ENCODE results near the gene SPEM1. TPM values are rescaled to one million over a fixed set of nuclear protein-coding genes. Genes with fewer than 3 reads are reported as not detected.

Gene SPEM1
- total RNA-seq, 2 experiments from 2014 or later: not detected

GRCh38 chr17:7389924-7390910, 29.9 kb upstream of the SPEM1 start:
- Mint-ChIP-seq H3K4me1 (ENCODE audit: low read depth) (peaks cover 30% of the 10 kb centered on the region), H3K27me3 (ENCODE audit: low read depth) (no peaks in the 10 kb centered on the region), H3K36me3 (ENCODE audit: low read depth) (peaks cover 4% of the 10 kb centered on the region), H3K9me3 (no peaks in the 10 kb centered on the region), H3K4me3 (no peak overlapping the region), H3K27ac (no peak overlapping the region)
- intact Hi-C loops (cut with micrococcal nuclease): loop anchor here (5.0 kb wide), 1 partner anchor 33 kb away; the partner anchor contains the start of gene TMEM95
- no peak for DNase-seq
- CTCF ChIA-PET: interaction anchor here (0.6 to 1.2 kb wide), 3 partner anchors 35 to 167 kb away, joined by 3 to 5 read pairs (median 3); no protein-coding TSS in a partner anchor

- intact Hi-C loops (cut with micrococcal nuclease): loop anchor here (5.0 kb wide), 1 partner anchor 34 kb away; the partner anchor contains the start of gene TMEM95
- Mint-ChIP-seq H3K27me3 (ENCODE audit: low read depth) (no peaks in the 10 kb centered on the region), H3K4me1 (ENCODE audit: low read depth) (peaks cover 30% of the 10 kb centered on the region), H3K4me3 (no peak overlapping the region), H3K9me3 (no peaks in the 10 kb centered on the region), H3K27ac (no peak overlapping the region), H3K36me3 (ENCODE audit: low read depth) (peaks cover 4% of the 10 kb centered on the region)
- DNase-seq: no peak
- CTCF ChIA-PET: no interaction called here
Measured at GRCh38 chr17:7391307-7391706, 28.8 kb upstream of the SPEM1 start.

GRCh38 chr17:7392696-7393612, 27.2 kb upstream of the SPEM1 start:
- Mint-ChIP-seq H3K4me1 (ENCODE audit: low read depth) (peaks cover 30% of the 10 kb centered on the region), H3K4me3 (peak overlapping the region; percentile 95), H3K27me3 (ENCODE audit: low read depth) (no peaks in the 10 kb centered on the region), H3K9me3 (no peaks in the 10 kb centered on the region), H3K27ac (no peak overlapping the region), H3K36me3 (ENCODE audit: low read depth) (peaks cover 4% of the 10 kb centered on the region)
- intact Hi-C loops (cut with micrococcal nuclease): loop anchor here (5.0 kb wide), 1 partner anchor 36 kb away; the partner anchor contains the start of gene TMEM95
- no peak for DNase-seq
- CTCF ChIA-PET: interaction anchor here (0.6 to 1.0 kb wide), 5 partner anchors 8 to 51 kb away, joined by 3 to 4 read pairs (median 4); no protein-coding TSS in a partner anchor

- H3K27ac Mint-ChIP-seq: peak overlapping the region; percentile 82
- peak overlapping the region; percentile 95 for H3K4me3 Mint-ChIP-seq
- peak; percentile 53 for DNase-seq
- peaks cover 30% of the 10 kb centered on the region for H3K4me1 Mint-ChIP-seq (ENCODE audit: low read depth)
- H3K27me3 Mint-ChIP-seq (ENCODE audit: low read depth): no peaks in the 10 kb centered on the region
- H3K36me3 Mint-ChIP-seq (ENCODE audit: low read depth): peaks cover 4% of the 10 kb centered on the region
- CTCF ChIA-PET: interaction anchor here (0.6 to 1.0 kb wide), 3 partner anchors 9 to 38 kb away, joined by 3 to 4 read pairs (median 3); no protein-coding TSS in a partner anchor
- no peaks in the 10 kb centered on the region for H3K9me3 Mint-ChIP-seq
- intact Hi-C loops (cut with micrococcal nuclease): loop anchor here (1.0 to 5.0 kb wide), 4 partner anchors 10 to 167 kb away; partner anchors contain the start of genes SENP3, TMEM256 and TMEM95
Measured at GRCh38 chr17:7393613-7394451, 26.3 kb upstream of the SPEM1 start.

- H3K27ac Mint-ChIP-seq: peak within 1 kb of the TSS; percentile 88
- H3K36me3 Mint-ChIP-seq (ENCODE audit: low read depth): peaks cover 4% of the 10 kb centered on the region
- intact Hi-C loops (cut with micrococcal nuclease): loop anchor here (1.0 to 5.0 kb wide), 4 partner anchors 10 to 167 kb away; partner anchors contain the start of genes SENP3, TMEM256 and TMEM95
- H3K4me1 Mint-ChIP-seq (ENCODE audit: low read depth): peaks cover 30% of the 10 kb centered on the region
- peak within 1 kb of the TSS; percentile 95 for H3K4me3 Mint-ChIP-seq
- peak; percentile 80 for DNase-seq
- no peaks in the 10 kb centered on the region for H3K9me3 Mint-ChIP-seq
- H3K27me3 Mint-ChIP-seq (ENCODE audit: low read depth): no peaks in the 10 kb centered on the region
- CTCF ChIA-PET: interaction anchor here (0.6 to 1.0 kb wide), 2 partner anchors 39 to 121 kb away, joined by 3 read pairs; no protein-coding TSS in a partner anchor
Measured at GRCh38 chr17:7394452-7395191, 25.5 kb upstream of the SPEM1 start, which contains the start of gene PLSCR3. TSS of gene PLSCR3 (minus strand) at chr17:7394525. CDS start at chr17:7394110, 415 bp downstream.

- no peaks in the 10 kb centered on the region for H3K27me3 Mint-ChIP-seq (ENCODE audit: low read depth)
- CTCF ChIA-PET: interaction anchor here (0.6 kb wide), 1 partner anchor 188 kb away, joined by 3 read pairs; no protein-coding TSS in a partner anchor
Measured at GRCh38 chr17:7396147-7396546, 24.0 kb upstream of the SPEM1 start.

GRCh38 chr17:7398612-7399011, 21.5 kb upstream of the SPEM1 start:
- Mint-ChIP-seq H3K36me3 (ENCODE audit: low read depth) (peaks cover 4% of the 10 kb centered on the region), H3K27me3 (ENCODE audit: low read depth) (no peaks in the 10 kb centered on the region)

More at GRCh38 chr17:7396147-7396546, 24.0 kb upstream of the SPEM1 start:
- peaks cover 4% of the 10 kb centered on the region for H3K36me3 Mint-ChIP-seq (ENCODE audit: low read depth)
- intact Hi-C loops (cut with micrococcal nuclease): no loop called here
- no peaks in the 10 kb centered on the region for H3K9me3 Mint-ChIP-seq
- peaks cover 21% of the 10 kb centered on the region for H3K4me1 Mint-ChIP-seq (ENCODE audit: low read depth)
- no peak overlapping the region for H3K27ac Mint-ChIP-seq
- no peak overlapping the region for H3K4me3 Mint-ChIP-seq
- no peak for DNase-seq

GRCh38 chr17:7403043-7403726, 16.9 kb upstream of the SPEM1 start:
- DNase-seq: no peak
- Mint-ChIP-seq H3K27me3 (ENCODE audit: low read depth) (peaks cover 2% of the 10 kb centered on the region), H3K27ac (peak overlapping the region; percentile 43), H3K4me1 (ENCODE audit: low read depth) (peaks cover 19% of the 10 kb centered on the region), H3K4me3 (peak overlapping the region; percentile 93), H3K36me3 (ENCODE audit: low read depth) (peaks cover 4% of the 10 kb centered on the region), H3K9me3 (no peaks in the 10 kb centered on the region)
- intact Hi-C loops (cut with micrococcal nuclease): loop anchor here (5.0 kb wide), 2 partner anchors 51 to 186 kb away; partner anchors contain the start of genes ACADVL, DLG4 and KCTD11
- CTCF ChIA-PET: interaction anchor here (1.0 to 1.9 kb wide), 4 partner anchors 11 to 47 kb away, joined by 3 to 8 read pairs (median 4); no protein-coding TSS in a partner anchor

More at GRCh38 chr17:7398612-7399011, 21.5 kb upstream of the SPEM1 start:
- no peak overlapping the region for H3K27ac Mint-ChIP-seq
- CTCF ChIA-PET: no interaction called here
- intact Hi-C loops (cut with micrococcal nuclease): no loop called here
- DNase-seq: no peak
- H3K9me3 Mint-ChIP-seq: no peaks in the 10 kb centered on the region
- no peak overlapping the region for H3K4me3 Mint-ChIP-seq
- peaks cover 11% of the 10 kb centered on the region for H3K4me1 Mint-ChIP-seq (ENCODE audit: low read depth)

GRCh38 chr17:7403727-7403976, 16.5 kb upstream of the SPEM1 start:
- peaks cover 4% of the 10 kb centered on the region for H3K36me3 Mint-ChIP-seq (ENCODE audit: low read depth)
- H3K9me3 Mint-ChIP-seq: no peaks in the 10 kb centered on the region
- peak overlapping the region; percentile 93 for H3K4me3 Mint-ChIP-seq
- H3K27ac Mint-ChIP-seq: peak overlapping the region; percentile 93
- CTCF ChIA-PET: interaction anchor here (0.6 to 1.9 kb wide), 4 partner anchors 17 to 98 kb away, joined by 3 to 8 read pairs (median 4); no protein-coding TSS in a partner anchor
- intact Hi-C loops (cut with micrococcal nuclease): loop anchor here (5.0 kb wide), 2 partner anchors 51 to 186 kb away; partner anchors contain the start of genes ACADVL, DLG4 and KCTD11
- H3K27me3 Mint-ChIP-seq (ENCODE audit: low read depth): peaks cover 2% of the 10 kb centered on the region
- no peak for DNase-seq
- peaks cover 19% of the 10 kb centered on the region for H3K4me1 Mint-ChIP-seq (ENCODE audit: low read depth)
